Measurements from ENCODE around the gene HOXA6. TPM values are rescaled to one million over a fixed set of nuclear protein-coding genes. Genes with fewer than 3 reads are reported as not detected.

HOXA6 gene
- total RNA-seq, 1 experiment from 2014 or later: not detected

GRCh38 chr7:27179030-27179429 is 31.5 kb upstream of the HOXA6 start:
- Histone ChIP-seq H3K4me1 (ENCODE audit: insufficient read depth, low read length) (no peaks in the 10 kb centered on the region), H2BK120ac (ENCODE audit: low read depth, low read length, poor library complexity, severe bottlenecking) (no peak overlapping the region), H3T11ph (ENCODE audit: low read length) (no peak overlapping the region), H3K4ac (ENCODE audit: low read depth, low read length) (no peak overlapping the region), H4K8ac (replicated peaks; ENCODE audit: insufficient read length, low read depth, low read length) (no peak overlapping the region), H3K18ac (ENCODE audit: insufficient read length, low read depth, low read length) (no peak overlapping the region), H2AFZ (ENCODE audit: low read length) (no peak overlapping the region), H4K20me1 (ENCODE audit: control insufficient read depth, insufficient read depth, insufficient read length) (no peaks in the 10 kb centered on the region), H3K9ac (ENCODE audit: extremely low read depth, insufficient read length, low read length) (no peak overlapping the region), H3K27ac (ENCODE audit: insufficient read length, low read depth, low read length) (no peak overlapping the region), H3K56ac (ENCODE audit: insufficient read length, low read depth, low read length) (no peak overlapping the region), H3K23ac (ENCODE audit: insufficient read length, low read depth, low read length) (no peak overlapping the region), H2BK20ac (ENCODE audit: low read depth, low read length, poor library complexity, severe bottlenecking) (no peak overlapping the region), H3K79me1 (ENCODE audit: insufficient read depth, low read depth, low read length, poor library complexity, severe bottlenecking) (no peaks in the 10 kb centered on the region), H2BK15ac (ENCODE audit: low read depth, low read length) (no peak overlapping the region), H2BK12ac (ENCODE audit: insufficient read length, low read depth, low read length) (no peak overlapping the region), H2BK5ac (ENCODE audit: insufficient read length, low read length) (no peak overlapping the region), H4K91ac (ENCODE audit: insufficient read length, low read depth, low read length) (no peak overlapping the region), H3K79me2 (ENCODE audit: insufficient read depth, low read length) (no peaks in the 10 kb centered on the region), H3K27me3 (ENCODE audit: insufficient read depth, low read length) (peaks cover 99% of the 10 kb centered on the region), H3K14ac (ENCODE audit: insufficient read depth, low read length) (no peak overlapping the region), H3K23me2 (ENCODE audit: insufficient read length, low read depth, low read length, poor library complexity, severe bottlenecking) (no peaks in the 10 kb centered on the region), H4K5ac (ENCODE audit: insufficient read length, low read depth, low read length) (no peak overlapping the region), H3K4me2 (ENCODE audit: insufficient read depth, insufficient read length, low read length) (no peak overlapping the region), H3K9me3 (ENCODE audit: control insufficient read depth, low read depth, low read length) (no peaks in the 10 kb centered on the region), H2AK5ac (ENCODE audit: insufficient read length, low read length) (no peak overlapping the region)
- H3K27me3 Mint-ChIP-seq (ENCODE audit: low read depth): peaks cover 100% of the 10 kb centered on the region
- peaks cover 2 to 14% of the 10 kb centered on the region in 2 experiments; a peak in 1 of 5 replicates for H3K9me3 Mint-ChIP-seq
- H3K4me3 Mint-ChIP-seq: 0 out of 5 replicates have a peak overlapping the region, but pooled peaks of 1 of the 2 experiments have one; percentile 31
- TF ChIP-seq CTCF (conservative IDR thresholded peaks at IDR 0.05): no peak
- WGBS (ENCODE audit: extremely low coverage, insufficient read length, low lambda C conversion rate): no CpG with 5 or more reads among the region's 14 CpGs
- DNase-seq: peak; percentile 26
- H3K27ac Mint-ChIP-seq: no peak overlapping the region
- peaks cover 3 to 16% of the 10 kb centered on the region in 2 experiments for H3K4me1 Mint-ChIP-seq
- H3K36me3 Mint-ChIP-seq (ENCODE audit: insufficient read depth in 1 of 3, low read depth in 3 of 3): no peaks in the 10 kb centered on the region; a peak in 2 of 7 replicates

Data from H9 (cell line).